Measurements from ENCODE around the gene ANTXR1. TPM values are rescaled to one million over a fixed set of nuclear protein-coding genes. Genes with fewer than 3 reads are reported as not detected.

ANTXR1 gene
- total and polyA plus RNA-seq, 2 of the 8 experiments (the other 6 are each of a cell fraction or from before 2014, with no cell fraction given): 15.8 to 44.3 TPM

GRCh38 chr2:69184224-69184623 is 171.2 kb downstream of the ANTXR1 start:
- FAIRE-seq (no peak), DNase-seq (ENCODE audit: low read depth in 1 of 2, low spot score in 2 of 2) (no peak)
- no peaks in the 10 kb centered on the region for H3K27me3 ChIP-seq (replicated peaks in 1 of 4; ENCODE audit: control insufficient read depth in 3 of 4, extremely low read depth in 1 of 4, insufficient read depth in 3 of 4, low read length in 3 of 4)
- H2BK12ac ChIP-seq (ENCODE audit: low read depth, low read length): no peak overlapping the region
- H2BK120ac ChIP-seq (replicated peaks; ENCODE audit: low read depth, low read length): no peak overlapping the region
- 94% methylated on average over 5 of the region's 5 CpGs; no CpG with 5 or more reads in 1 of the 2 experiments for WGBS, 2 experiments (ENCODE audit: extremely low coverage in 1 of 2, insufficient coverage in 1 of 2, insufficient read length in 1 of 2, insufficient replicate concordance in 2 of 2, low coverage in 1 of 2, low lambda C conversion rate in 2 of 2, missing lambda C conversion rate in 1 of 2)
- no peak overlapping the region for H2AK5ac ChIP-seq (ENCODE audit: low read depth, low read length)
- no peak overlapping the region for H3K14ac ChIP-seq (ENCODE audit: insufficient read length)
- no peak overlapping the region for H3K9ac ChIP-seq (replicated peaks in 1 of 4; ENCODE audit: extremely low read depth in 1 of 4, low read depth in 3 of 4, low read length in 3 of 4)
- no peak overlapping the region for H4K5ac ChIP-seq (ENCODE audit: insufficient read length, low read depth, low read length)
- H3K18ac ChIP-seq (ENCODE audit: extremely low read depth, low read length): no peak overlapping the region
- no peak overlapping the region for H4K8ac ChIP-seq (ENCODE audit: extremely low read depth, insufficient read depth, low read length)
- no peaks in the 10 kb centered on the region for H3K4me1 ChIP-seq (replicated peaks in 1 of 4; ENCODE audit: control insufficient read depth in 3 of 4, insufficient read depth in 4 of 4, low read length in 3 of 4)
- peaks cover 0 to 7% (median 2%) of the 10 kb centered on the region in 4 experiments; a peak in 2 of 8 replicates for H3K36me3 ChIP-seq (ENCODE audit: control insufficient read depth in 2 of 4, insufficient read depth in 4 of 4, low read length in 3 of 4)
- ChIA-PET CTCF (ENCODE audit: partially characterized antibody) (interaction anchor here (0.6 to 1.9 kb wide), 2 partner anchors 11 to 122 kb away, joined by 4 to 5 read pairs; no protein-coding TSS in a partner anchor), POLR2A (ENCODE audit: partially characterized antibody) (interaction anchor here (1.0 kb wide), 1 partner anchor 11 kb away, joined by 3 read pairs; no protein-coding TSS in a partner anchor)
- no peak overlapping the region for H3K56ac ChIP-seq (replicated peaks; ENCODE audit: insufficient read length, low read depth, low read length)
- no peak overlapping the region for H3K4me3 ChIP-seq (ENCODE audit: extremely low read depth in 1 of 4, insufficient read depth in 2 of 4, low read depth in 3 of 4, low read length in 4 of 4)
- H3K23me2 ChIP-seq (ENCODE audit: low read depth, low read length): no peaks in the 10 kb centered on the region
- no peak overlapping the region for H3K4me2 ChIP-seq (ENCODE audit: insufficient read depth in 1 of 2, low read depth in 2 of 2, low read length in 2 of 2)
- H3K9me3 ChIP-seq (ENCODE audit: insufficient read depth in 2 of 2, low read depth in 1 of 2, low read length in 1 of 2): no peaks in the 10 kb centered on the region
- no peak overlapping the region for H3K27ac ChIP-seq (ENCODE audit: low read depth, low read length)
- no peak overlapping the region for H4K91ac ChIP-seq (replicated peaks; ENCODE audit: insufficient read length, low read length)
- H2BK15ac ChIP-seq (ENCODE audit: low read length): no peak overlapping the region
- no peak overlapping the region for H3K4ac ChIP-seq (replicated peaks; ENCODE audit: insufficient read length, low read depth, low read length)
- no peak overlapping the region for H2BK5ac ChIP-seq (ENCODE audit: low read depth, low read length)
- no peaks in the 10 kb centered on the region for H3K79me2 ChIP-seq (ENCODE audit: control insufficient read depth in 1 of 2, insufficient read depth in 2 of 2, low read length in 2 of 2)
- no peak overlapping the region for H2AFZ ChIP-seq (ENCODE audit: low read length)
- H4K20me1 ChIP-seq (replicated peaks in 1 of 2; ENCODE audit: control insufficient read depth in 1 of 2, insufficient read depth in 2 of 2, low read length in 2 of 2): no peaks in the 10 kb centered on the region
- no peak overlapping the region for H3K23ac ChIP-seq (ENCODE audit: insufficient read length)
- TF ChIP-seq KDM4A (IDR thresholded peaks at IDR 0.05; ENCODE audit: low read depth, low read length, severe bottlenecking) (no peak), TCF12 (IDR thresholded peaks at IDR 0.05; ENCODE audit: low read depth, low read length) (no peak), NANOG (IDR thresholded peaks at IDR 0.05; ENCODE audit: insufficient read depth, low read depth, low read length, poor library complexity, severe bottlenecking) (no peak), CBX8 (IDR thresholded peaks at IDR 0.05; ENCODE audit: borderline replicate concordance, low read depth, low read length) (no peak), TBP (IDR thresholded peaks at IDR 0.05; ENCODE audit: low read depth, low read length) (no peak), SIRT6 (IDR thresholded peaks at IDR 0.05; ENCODE audit: low read length) (no peak), CTBP2 (IDR thresholded peaks at IDR 0.05; ENCODE audit: borderline replicate concordance, insufficient read depth, insufficient read length, low read length) (no peak), EGR1 (IDR thresholded peaks at IDR 0.05; ENCODE audit: borderline replicate concordance, low read depth, low read length) (no peak), CREB1 (IDR thresholded peaks at IDR 0.05) (no peak), FOSL1 (IDR thresholded peaks at IDR 0.05; ENCODE audit: insufficient read depth, low read depth, low read length) (no peak), SAP30 (IDR thresholded peaks at IDR 0.05; ENCODE audit: insufficient read depth, insufficient replicate concordance, low read length) (no peak), YY1 (IDR thresholded peaks at IDR 0.05; ENCODE audit: low read depth, low read length) (no peak), ASH2L (IDR thresholded peaks at IDR 0.05; ENCODE audit: low read length) (no peak)
- H3K79me1 ChIP-seq (ENCODE audit: low read depth, low read length): no peaks in the 10 kb centered on the region
- no peak overlapping the region for H2BK20ac ChIP-seq (ENCODE audit: low read length)

Measured in H1 (cell line).